Activated CD4-positive, alpha-beta T cell treated with anti-CD3 and anti-CD28 coated beads for 24 hours (primary cell): ENCODE measurements around the gene TNFRSF13B.

Experiments used
- DNase-seq, 2 donors: peaks; one replicate each; pipeline ENCODE4 v3.0.0-alpha.2; 2020; ENCODE audit warnings: low read depth in 2 of 2

TNFRSF13B gene

DNA sequence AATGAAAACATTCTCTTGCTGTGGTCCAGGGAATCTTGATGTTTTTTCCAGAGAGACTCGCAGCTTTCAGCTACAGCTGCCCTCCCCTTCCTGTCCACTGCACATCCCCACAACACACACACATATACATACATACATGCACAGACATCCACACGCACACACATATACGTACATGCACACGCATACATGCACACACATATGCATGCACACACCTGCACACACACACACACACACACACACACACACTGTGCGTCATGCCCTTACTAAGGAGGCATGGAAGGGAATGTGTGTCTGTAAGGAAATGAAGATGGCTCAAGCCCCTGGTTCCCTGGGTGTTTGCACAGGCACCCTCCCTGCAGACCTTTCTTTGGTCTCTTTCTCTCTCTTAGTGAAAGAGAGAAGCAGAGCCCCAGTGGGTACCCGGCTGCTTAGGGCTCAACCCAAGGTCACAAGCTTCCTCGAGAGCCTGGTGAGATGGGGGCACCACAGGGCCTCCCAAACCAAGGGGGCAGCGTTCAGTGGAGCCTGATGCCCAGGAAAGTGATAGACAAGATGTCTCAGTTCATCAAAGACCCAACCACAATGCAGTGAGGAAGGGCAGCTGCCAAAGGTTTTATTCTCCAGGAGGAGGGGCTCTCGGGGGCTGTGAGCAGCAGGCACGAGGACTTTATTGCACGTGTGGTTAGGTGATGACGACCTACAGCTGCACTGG lies 33.3 kb downstream of the TNFRSF13B start:
- no peak for DNase-seq

DNA sequence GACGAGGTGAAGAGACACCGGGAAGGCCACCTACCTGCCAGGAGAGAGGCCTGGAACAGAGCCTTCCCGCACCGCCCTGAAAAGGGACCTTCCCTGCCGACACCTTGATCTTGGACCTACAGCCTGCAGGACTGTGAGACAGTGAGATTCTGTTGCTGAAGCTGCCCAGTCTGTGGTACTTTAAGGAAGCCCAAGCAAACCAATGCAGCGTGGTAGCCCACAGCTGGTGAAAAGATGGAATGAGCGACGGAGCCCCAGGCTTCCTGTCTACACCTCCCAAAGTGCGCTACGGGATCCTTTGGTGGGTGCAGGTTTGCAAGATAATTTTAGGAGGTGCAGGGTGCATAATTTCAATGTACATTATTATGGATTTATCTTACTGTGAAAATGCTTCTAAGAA lies 33.9 kb downstream of the TNFRSF13B start:
- no peak for DNase-seq

DNA sequence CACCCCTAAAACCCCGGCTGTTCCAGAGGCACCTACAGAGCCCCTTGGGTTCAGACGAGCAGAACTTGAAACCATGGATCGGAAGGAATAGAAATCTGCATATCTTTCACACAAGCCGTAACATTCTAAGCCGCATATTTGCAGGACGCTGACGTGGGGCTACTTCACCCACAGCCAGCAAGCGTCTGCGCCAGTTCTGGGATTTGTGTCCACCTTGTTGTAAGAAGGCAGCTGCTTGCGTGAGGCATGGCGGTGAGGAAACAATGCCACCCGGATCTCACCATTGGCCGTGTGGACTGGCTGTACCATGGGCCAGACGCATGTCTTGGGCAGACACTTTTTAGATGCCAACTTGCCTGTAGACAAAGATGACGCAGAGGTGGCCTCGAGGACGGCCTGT lies 34.5 kb downstream of the TNFRSF13B start:
- no peak for DNase-seq

DNA sequence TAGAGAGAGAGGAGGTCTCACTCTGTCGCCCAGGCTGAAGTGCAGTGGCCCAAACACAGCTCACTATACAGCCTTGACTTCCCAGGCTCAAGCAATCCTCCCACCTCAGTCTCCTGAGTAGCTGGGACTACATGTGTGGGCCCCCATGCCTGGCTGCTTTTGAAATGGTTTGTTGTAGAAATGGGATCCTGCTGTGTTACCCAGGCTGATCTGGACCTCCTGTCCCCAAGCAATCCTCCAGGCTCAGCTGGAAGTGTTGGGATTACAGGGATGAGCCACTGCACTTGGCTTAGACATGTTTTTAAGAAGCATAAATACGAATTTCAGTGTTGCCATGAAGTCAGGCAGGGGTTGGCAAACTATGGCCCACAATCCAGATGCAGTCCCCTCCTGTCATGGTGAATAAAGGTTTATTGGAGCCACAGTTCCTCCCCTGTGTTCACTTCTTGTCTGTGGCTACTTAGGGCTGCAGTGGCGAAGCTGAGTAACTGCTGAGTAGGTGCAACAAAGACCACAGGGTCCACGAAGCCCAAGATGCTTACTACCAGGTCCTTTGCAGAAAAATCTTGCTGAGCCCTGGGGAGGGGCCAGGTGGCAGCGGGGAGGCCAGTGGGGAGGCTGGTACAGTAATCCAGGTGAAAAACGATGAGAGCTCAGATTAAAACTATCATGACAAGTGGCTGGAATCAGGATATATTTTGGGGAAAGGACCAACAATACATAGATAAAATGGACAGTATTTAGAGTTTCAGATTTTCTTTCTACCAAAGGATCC lies 35.2 kb downstream of the TNFRSF13B start:
- no peak for DNase-seq

DNA sequence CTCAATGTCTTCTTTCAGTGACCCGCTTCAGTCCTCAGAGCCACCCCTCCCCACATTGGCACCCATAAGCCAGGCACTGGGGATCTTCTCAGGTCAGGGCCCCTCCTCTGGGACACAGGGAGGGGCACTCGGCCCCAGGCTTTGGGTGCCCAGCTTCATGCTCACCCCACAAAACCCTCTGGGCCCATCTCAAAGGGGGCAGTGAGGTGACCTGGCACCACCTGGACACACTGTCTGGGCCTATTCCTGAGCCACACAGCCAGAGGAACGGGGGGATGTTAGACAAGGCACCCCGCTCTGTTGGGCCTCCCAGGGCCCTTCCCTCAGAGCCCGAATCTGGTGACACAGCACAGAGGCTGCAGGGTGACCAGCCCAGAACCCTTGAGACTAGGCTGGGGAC lies 36.1 kb downstream of the TNFRSF13B start:
- no peak for DNase-seq

DNA sequence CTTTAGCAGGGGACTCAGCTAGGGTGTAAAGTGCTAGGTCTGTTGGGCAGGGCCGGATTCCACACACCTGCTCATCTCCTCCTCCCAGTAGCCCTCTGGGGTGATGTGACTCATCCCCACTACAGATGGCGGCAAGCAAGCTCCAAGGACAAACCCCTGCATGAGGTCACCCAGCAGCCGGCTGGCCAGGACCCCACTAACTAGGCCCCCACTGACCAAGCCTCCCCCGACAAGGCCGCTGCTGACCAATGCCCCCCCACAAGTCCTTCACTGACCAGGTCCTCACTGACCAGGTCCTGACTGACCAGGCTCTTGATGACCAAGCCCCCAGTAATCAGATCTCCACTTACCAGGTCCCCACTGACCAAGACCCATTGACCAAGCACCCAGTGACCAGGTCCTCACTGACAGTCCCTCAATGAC lies 36.7 kb downstream of the TNFRSF13B start:
- DNase-seq, result no peak

DNA sequence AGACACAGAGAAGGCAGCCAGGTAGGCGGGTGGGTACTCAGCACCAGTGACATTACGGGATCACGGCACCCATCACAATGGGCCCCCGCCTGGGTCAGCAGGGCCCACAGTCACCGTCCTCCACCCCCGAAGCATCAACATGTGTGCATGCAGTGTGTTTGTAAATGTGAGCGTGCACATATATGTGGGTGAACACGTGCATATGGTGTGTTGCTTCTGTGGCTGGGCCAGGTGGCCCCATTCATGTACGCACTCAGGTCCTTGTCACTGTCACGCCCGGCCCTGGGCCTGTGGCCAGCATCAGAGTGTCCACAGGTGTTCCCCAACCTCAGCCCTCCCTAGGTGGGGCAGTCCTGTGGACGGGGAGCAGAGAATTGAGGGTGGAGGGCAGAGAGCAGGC lies 37.1 kb downstream of the TNFRSF13B start:
- DNase-seq, result no peak

DNA sequence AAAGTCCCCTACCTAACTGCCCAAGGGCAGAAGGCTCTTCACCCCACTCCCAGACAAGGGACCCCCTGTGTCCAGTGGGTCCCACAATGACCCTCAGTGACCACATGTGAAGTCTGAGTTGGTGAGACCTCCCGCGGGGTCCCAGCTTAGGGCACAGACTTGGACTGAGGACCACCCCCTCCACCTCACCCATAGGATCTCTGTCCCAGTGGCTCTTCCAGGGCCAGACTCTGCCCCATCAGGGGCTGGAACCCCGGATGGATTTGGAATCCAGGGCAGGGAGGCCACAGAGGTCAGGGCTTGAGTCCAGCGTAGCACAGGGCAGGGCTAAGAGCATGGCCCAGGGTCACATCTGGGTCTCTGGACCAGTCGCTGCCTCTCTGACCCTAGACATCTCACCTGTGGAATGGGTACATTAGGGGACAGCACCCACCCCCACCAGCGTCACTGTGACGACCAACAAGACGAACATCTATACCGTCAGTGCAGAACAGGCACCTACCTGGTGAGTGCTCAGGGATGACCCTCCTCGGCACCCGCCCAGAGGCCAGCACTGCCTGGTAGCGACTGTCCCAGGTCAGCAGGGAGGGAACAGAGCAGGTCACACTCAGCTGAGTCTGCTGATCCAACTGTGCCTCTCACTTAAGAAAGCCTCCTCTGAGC lies 37.7 kb downstream of the TNFRSF13B start:
- no peak for DNase-seq

DNA sequence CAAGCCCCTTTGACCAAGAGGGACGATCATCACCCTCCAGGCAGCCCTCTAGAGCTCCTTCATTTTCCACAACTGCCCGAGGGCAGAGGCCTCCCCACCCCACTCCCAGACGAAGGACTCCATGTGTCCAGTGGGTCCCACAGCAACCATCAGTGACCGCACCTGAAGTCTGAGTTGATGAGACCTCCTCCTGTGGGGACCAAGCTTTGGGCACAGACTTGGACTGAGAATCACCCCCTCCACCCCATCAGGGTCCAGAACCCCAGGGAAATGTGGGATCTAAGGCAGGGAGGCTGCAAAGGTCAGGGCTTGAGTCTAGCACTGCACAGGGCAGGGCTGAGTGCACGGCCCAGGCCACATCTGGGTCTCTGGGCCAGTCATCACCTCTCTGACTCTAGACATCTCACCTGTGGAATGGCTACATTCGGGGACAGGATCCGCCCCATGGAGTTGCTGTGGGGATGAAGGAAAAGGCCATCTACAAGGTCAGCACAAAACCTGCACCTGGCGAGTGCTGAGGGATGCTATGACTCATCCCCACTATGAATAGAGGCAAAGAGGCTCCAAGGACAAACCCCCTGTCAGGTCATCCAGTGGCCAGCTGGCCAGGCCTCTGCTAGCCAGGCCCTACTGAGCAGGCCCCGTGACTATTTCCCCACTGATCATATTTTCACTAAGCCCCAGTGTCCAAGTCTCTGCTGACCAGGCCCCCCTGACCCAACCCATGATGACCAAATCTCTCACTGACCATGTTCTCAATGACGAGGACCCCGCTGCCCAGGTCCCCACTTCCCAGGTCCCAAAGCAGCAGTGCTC lies 38.4 kb downstream of the TNFRSF13B start:
- no peak for DNase-seq

DNA sequence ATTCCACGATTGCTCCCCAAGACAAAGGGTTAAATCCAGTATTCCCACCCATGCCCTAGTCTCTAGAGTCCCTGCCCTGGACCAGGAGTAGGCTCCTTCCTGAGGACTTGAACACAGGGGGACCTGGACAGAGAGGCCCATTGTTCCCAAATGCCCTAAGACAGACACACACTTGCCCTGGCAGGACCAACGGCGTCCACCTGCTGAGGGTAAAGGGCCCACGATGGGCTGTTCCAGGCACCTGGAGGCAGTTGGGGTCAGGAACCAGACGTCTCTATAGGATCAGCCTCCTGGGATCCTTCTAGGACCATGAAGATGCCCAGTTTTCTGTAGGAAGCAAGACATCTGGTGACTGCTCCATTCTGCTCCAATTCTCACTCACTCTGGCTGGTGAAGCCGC lies 39.3 kb downstream of the TNFRSF13B start:
- no peak for DNase-seq

DNA sequence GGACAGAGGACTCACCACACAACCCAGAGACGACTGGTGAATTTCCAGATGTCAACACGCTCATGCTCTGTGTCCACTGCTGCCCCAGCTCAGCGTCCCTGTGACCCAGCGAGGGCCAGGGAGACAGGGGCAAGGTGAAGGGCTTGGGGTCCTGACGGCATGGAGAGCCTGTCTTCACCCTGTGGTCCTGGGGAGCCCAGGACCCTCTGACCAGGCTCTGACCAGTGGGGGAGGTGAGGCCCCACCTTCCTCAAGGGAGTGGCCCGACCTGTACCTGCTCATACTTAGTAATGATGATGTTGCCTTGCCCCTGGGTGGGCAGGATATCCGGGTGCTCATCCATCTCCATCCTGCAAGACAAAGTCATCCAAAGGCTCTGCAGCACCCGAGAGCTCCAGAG lies 39.8 kb downstream of the TNFRSF13B start:
- no peak for DNase-seq

DNA sequence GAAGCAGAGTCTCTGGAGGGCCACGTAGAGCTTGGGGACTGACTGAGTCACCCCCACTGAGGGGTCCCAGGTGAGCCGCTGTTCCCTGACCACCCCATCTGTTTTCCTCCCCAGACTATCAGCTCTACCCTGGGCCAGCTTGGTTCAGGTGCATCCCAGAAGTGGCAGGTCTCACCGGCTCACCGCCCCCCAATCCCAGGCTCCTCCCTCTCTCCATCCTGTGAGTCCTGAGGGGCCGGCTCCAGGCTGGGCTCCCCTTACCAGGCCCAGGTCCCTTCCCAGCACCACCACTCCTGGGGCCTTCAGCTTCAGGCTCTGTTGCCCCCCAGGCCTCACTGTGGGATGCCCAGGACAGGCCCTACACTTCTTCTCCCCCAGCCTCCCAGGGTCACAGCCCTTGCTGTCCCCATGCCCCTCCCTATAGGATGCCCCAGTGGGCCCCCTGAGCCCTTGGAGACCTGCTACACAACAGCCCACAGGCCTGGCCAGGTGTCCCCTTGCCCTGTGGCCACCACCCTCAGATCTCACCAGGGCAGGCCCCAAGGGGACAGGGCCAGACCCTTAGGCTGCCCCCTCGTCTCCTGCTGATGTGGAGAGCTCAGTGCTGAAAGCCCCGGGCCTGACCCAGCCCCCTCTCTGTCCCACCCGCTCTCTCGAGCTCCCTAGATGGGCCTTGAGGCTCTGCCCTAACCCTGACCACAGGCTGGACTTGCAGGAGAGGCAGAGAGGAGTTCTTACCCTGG lies 40.4 kb downstream of the TNFRSF13B start:
- no peak for DNase-seq

DNA sequence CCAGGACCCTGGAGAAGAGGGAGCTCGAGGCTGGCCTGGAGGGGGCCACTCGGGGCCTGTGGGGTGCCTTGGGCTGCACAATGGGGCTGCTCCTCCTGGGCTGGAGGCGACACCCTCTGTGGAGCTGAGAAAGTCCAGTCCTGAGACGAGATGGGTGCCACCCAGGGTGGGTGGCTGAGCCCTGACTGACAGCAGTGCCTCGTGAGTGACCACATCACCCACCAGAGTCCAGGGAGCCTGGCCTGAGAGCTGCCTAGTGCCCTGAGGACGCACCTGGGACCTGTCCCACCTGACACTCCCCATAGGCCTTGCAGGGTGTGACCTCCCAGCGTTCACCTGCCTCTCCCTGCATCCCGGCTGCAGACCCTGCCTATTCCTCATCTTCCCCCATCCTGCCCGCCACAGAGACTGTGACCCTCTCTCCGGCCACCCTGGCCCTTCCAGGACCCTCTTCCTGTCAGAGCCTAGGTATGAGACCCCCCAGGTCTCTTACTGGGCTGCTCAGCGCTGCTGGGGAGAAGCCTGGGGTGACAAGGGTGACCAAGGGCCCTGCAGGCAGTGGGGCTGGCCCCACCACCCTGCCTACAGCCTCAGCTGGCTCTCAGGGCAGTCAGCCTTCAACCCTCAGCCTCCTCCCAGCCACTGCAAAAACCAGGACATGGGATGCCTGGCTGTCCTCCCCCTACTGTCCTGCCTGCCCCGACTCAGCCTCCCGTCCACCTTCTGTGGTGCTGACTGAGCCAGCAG lies 41.2 kb downstream of the TNFRSF13B start:
- DNase-seq, result no peak

DNA sequence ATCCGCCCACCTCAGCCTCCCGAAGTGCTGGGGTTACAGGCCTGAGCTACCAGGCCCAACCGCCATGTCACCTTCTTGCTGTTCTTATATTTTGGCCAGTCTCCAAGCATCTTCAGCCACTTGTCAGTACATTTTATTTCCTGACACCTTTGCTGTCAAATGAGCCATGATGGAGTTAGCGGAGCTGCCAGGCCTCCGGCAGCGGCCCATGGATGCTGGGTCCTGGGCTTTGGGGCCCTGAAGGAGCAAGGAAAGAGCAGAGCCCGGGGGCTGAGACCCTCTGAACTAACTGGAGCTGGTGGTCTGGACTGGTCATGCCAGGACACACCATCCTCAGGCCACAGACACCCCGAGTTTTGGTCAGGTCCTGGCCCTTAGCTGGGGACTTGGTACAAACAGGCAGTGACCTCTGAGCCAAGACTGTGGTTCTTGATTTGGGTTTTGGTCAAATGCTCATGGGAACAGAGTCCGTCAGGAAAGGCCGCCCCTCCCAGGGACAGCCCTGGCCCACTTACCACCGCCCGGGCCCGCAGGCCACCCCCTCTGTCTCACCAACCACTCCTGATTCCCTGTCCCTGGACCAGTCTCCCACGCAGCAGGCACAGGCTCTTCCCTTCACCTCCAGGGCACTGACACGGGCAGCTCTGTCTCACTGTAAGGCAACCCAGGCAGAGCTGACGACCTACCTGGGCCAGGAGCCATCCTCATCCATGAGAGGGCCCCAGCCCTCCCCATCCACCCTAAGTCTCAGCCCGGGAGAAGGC lies 42.0 kb downstream of the TNFRSF13B start:
- DNase-seq, result no peak

DNA sequence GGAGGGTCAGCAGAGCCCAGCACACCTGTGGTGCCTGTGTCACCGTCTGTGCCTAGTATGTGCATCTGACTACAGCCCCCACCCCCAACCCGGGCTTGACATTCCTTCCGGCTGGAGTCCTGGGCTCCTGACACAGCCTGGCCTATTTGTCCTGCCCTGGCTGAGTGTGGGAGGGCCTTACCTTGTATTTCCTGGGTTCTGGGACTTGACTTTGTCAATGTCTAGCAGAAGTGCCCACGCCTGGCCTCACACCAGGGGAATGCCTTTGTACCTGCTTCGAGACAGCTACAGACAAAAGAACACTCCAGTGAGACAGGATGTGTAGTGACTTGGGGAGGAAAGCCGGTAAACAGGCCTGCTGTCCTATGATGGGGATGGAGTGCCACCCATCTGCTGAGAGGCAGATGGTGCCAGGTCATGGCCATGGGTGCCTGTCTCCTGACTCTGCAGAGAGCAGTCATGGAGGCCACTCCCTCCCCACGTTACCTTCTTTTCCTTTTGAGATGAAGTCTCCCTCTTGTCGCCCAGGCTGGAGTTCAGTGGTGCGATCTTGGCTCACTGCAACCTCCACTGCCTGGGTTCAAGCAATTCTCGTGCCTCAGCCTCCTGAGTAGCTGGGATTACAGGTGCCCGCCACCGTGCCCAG lies 42.8 kb downstream of the TNFRSF13B start:
- DNase-seq, result no peak

DNA sequence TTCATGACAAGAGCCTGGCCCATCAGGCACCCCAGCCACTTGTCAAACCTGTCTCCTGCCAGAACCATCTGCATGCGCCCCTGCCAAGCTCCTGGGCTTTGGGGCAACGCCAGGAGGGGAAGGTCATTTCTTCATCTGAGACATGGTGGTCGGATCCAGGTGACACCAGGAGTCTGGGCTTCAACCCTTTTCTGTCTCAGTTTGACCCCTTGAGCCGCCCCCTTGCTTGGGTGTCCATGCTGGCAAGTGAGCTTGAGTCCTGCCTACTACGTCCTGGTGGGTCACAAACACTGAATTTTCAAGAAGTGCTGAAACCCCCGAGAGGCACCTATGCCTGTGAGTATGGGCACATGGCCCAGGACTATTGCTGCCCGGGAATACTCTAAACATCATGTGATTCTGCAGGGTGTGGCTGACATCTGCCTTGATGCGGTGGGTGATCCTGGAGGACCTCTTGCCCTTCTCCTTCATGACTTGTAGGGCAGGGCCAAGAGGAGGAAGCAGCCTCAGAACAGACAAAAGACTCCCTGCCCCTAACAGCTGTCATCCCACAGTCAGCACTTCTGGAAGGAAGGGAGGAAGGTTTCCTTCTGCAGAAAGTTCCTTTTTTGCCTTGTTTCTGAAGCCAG lies 43.4 kb downstream of the TNFRSF13B start:
- no peak for DNase-seq

DNA sequence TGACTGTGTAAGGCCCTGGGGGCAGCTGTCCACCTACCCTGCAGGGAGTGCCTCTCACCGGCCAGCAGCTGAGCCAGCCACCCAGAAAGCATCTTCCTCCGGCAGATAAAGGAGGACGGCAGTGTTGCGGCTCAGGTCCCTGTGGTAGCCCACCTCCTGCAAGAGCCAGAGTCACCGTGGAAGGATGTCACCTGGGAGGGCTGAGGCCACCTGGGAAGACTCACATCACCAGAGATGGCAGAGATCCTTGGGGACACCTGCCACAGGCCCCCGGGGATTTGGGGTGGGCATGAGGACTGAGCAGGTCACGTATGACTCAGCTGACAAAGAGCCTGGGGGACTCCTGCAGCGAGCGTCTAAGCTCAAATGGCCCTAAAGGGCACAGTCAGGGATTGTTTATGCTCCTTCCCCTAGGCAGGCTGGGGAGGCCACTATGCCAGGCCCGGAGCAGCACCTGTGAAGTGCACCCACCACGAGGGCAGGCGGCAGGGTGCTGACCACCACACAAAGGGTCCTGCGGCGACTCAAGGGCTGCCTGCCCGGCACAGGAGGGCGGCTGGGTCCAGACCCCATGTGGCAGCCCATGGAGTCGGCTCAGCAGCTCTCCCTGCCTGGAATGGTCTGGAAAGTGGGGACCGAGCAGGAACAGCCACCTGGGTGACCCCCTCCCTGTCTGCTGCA lies 44.1 kb downstream of the TNFRSF13B start:
- no peak for DNase-seq
